Naive thymus-derived CD8-positive, alpha-beta T cell (primary cell): ENCODE results near the gene USP21. TPM values are rescaled to one million over a fixed set of nuclear protein-coding genes. Genes with fewer than 3 reads are reported as not detected.

Experiments
- ATAC-seq, 2 donors: fragments of 150-1000 bp; cut with Tn5 transposase in 1 of 2; sonication (Bioruptor Pico), chemical (Tn5 transposase) in 1 of 2; 1 replicate in 1 of 2; 2 replicates in 1 of 2; pipeline ENCODE4 v1.10.0; 2021; ENCODE audit warnings: mild to moderate bottlenecking in 2 of 2, moderate library complexity in 2 of 2
- POLR2A ChIA-PET: fragments of 350-600 bp; sonication (Branson Sonifier 250); formaldehyde crosslinking; loops from one replicate; lab custom pipeline; 2021; ENCODE audit warnings: antibody characterized with exemption; lab: Charles Lee
- DNase-seq, 10 donors: peaks; one replicate each; pipeline versions ENCODE4 v3.0.0 to v3.0.0-alpha.2; 2020 to 2022
- H3K27ac Mint-ChIP-seq, 10 donors: one replicate each; pipeline ENCODE4 v1.8.0; 2020 to 2022; ENCODE audit warnings: mild to moderate bottlenecking in 10 of 10, mixed read lengths in 10 of 10, moderate library complexity in 4 of 10, inconsistent platforms in 1 of 10
- H3K27me3 Mint-ChIP-seq, 5 donors: one replicate each; pipeline ENCODE4 v1.8.0; 2021 to 2022; ENCODE audit warnings: mixed read lengths in 5 of 5
- H3K36me3 Mint-ChIP-seq, 3 donors: one replicate each; pipeline ENCODE4 v1.8.0; 2020 to 2022; ENCODE audit warnings: mixed read lengths in 3 of 3, mild to moderate bottlenecking in 2 of 3, inconsistent platforms in 1 of 3
- H3K4me1 Mint-ChIP-seq, 4 donors: one replicate each; pipeline ENCODE4 v1.8.0; 2021 to 2022; ENCODE audit warnings: mixed read lengths in 4 of 4
- H3K4me3 Mint-ChIP-seq, 10 donors: one replicate each; pipeline ENCODE4 v1.8.0; 2020 to 2022; ENCODE audit warnings: mild to moderate bottlenecking in 10 of 10, mixed read lengths in 10 of 10, moderate library complexity in 6 of 10, inconsistent platforms in 1 of 10
- H3K9me3 Mint-ChIP-seq, 9 donors: one replicate each; pipeline ENCODE4 v1.8.0; 2020 to 2022; ENCODE audit warnings: mixed read lengths in 9 of 9, mild to moderate bottlenecking in 3 of 9, inconsistent platforms in 1 of 9, moderate library complexity in 1 of 9
- polyA plus RNA-seq, 3 donors: library from polyadenylated mRNA; unstranded; fragments of 300-500 nt; fragmentation: Illumina TruSeq; gene quantifications; one replicate each; pipeline ENCODE4 v1.2.3, GENCODE V29; 2021
- total RNA-seq, 8 experiments: library from RNA in 2 of 8; stranded (reverse) in 2 of 8; gene quantifications; one replicate each; pipeline ENCODE4 v1.2.3 and lab custom pipeline; 2021 to 2026

USP21 gene
- total and polyA plus RNA-seq, 5 experiments from 2014 or later, result 13.8 to 63.8 (median 31.4) TPM

DNA sequence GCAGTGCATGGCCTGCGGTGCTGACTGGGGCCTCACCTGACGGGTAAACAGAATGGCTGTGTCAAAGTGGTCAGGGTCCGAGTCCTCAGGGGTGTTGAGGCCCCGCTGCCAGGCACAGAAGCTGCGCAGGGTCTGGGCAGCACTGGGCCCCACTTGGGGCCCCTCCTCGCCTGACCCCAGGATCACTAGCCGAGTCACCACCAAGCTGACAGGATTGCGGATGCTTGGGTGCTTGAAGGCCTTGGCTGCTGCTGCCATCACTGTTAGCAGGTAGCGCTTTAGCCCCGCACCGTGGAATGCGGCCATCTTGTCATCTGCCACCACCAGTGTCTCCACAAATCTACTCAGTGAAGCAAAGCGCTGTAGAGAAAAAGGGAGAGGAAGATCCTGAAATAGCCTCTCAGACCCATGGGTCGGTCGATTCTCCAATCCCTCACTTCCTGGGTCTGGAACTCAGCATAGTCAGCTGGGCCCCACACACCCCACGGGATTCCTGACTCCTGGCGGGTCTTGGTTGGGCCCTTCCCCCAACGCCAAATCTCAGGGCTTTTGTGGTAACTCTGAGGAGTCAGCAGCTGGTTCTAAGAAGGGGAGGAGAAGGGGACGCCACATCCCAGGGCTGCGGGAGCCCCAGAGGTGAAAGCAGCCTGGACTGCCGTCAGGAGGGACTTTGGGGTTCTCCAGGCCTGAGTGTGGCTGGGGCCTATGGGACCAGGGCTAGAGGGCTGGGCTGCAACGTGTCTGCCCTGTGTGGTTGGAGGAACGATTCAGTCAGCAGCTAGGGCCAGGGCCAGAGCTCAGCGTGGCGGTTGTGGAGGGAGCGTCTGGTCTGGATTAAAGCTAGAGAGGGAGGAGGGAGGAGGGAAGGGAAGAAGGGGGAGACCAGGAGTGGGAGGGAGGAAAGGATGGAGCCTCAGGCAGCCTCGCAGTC, 37.5 kb downstream of the USP21 start:
- Mint-ChIP-seq H3K27me3 (no peaks in the 10 kb centered on the region), H3K4me3 (no peak overlapping the region), H3K9me3 (no peaks in the 10 kb centered on the region), H3K27ac (peak overlapping the region in 2 of 10 donors; percentile 13 to 52), H3K4me1 (peaks cover 25 to 72% (median 60%) of the 10 kb centered on the region in 4 donors), H3K36me3 (no peaks in the 10 kb centered on the region)
- DNase-seq (no peak), ATAC-seq (no peak)
- POLR2A ChIA-PET, result interaction anchor here (0.6 to 3.5 kb wide), 6 partner anchors 10 to 110 kb away, joined by 4 to 25 read pairs (median 7); partner anchors contain the start of genes PPOX and TOMM40L

- ATAC-seq, result no peak
- no peak for DNase-seq
- POLR2A ChIA-PET, result interaction anchor here (1.9 to 3.5 kb wide), 3 partner anchors 28 to 109 kb away, joined by 6 to 11 read pairs (median 8); partner anchors contain the start of genes PPOX and TOMM40L
- no peaks in the 10 kb centered on the region for H3K36me3 Mint-ChIP-seq
- peaks cover 22 to 72% (median 55%) of the 10 kb centered on the region in 4 donors for H3K4me1 Mint-ChIP-seq
- no peaks in the 10 kb centered on the region for H3K27me3 Mint-ChIP-seq
- H3K4me3 Mint-ChIP-seq, result peak overlapping the region in 1 of 10 donors; percentile 51
- H3K9me3 Mint-ChIP-seq, result no peaks in the 10 kb centered on the region
- H3K27ac Mint-ChIP-seq, result peak overlapping the region in 3 of 10 donors; percentile 40 to 84 (median 43)
These were observed 38.4 kb downstream of the USP21 start for GRCh38 chr1:161197560-161198193.

DNA sequence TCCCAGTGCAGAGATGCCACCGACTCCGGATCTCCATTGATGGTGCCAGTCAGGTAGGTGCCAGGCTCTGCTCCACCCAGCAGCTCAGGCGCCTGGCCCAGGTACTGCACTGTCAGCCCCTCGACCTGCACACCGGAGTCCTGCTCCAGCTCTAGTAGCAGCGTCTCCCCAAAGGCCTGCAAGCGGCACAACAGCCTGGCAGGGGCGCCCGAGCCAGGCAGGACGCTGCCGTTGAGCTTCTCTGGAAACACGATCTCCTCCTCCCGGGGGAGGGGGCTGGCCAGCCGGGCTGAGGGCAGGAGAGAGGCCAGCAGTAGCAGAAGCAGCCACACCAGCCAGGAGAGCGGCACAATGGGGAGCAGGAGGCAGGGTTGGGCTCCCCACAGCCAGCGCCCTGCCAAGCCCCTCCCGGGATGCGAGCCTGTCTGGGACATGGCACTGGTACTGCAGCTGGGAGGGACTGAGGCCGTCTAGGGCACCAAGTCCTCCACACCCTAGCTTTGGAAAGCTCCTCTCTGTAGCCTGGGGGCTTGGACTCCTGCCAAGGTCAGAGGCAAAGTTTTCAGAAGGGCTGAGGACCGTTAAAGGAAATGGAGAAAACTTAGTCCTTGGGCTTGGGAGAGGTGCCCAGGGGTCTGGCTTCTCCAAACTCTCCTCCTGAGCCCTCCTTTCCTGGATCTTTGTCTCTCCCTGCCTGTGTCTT, 39.0 kb downstream of the USP21 start:
- H3K9me3 Mint-ChIP-seq, result no peaks in the 10 kb centered on the region
- peaks cover 21 to 72% (median 53%) of the 10 kb centered on the region in 4 donors for H3K4me1 Mint-ChIP-seq
- POLR2A ChIA-PET, result interaction anchor here (1.9 to 6.5 kb wide), 3 partner anchors 17 to 33 kb away, joined by 8 to 90 read pairs (median 11); partner anchors contain the start of genes PPOX and TOMM40L
- no peak overlapping the region for H3K4me3 Mint-ChIP-seq
- peak overlapping the region in 4 of 10 donors; percentile 50 to 95 (median 69) for H3K27ac Mint-ChIP-seq
- ATAC-seq (no peak), DNase-seq (no peak)
- H3K36me3 Mint-ChIP-seq, result no peaks in the 10 kb centered on the region
- no peaks in the 10 kb centered on the region for H3K27me3 Mint-ChIP-seq

- H3K4me3 Mint-ChIP-seq, result peak within 1 kb of the TSS in 6 of 10 donors; percentile 3 to 97 (median 76)
- POLR2A ChIA-PET, result interaction anchor here (1.0 to 6.5 kb wide), 4 partner anchors 8 to 27 kb away, joined by 3 to 90 read pairs (median 8); partner anchors contain the start of gene TOMM40L
These were observed 39.7 kb downstream of the USP21 start, which contains the start of gene ADAMTS4 for GRCh38 chr1:161198897-161199431. TSS of gene ADAMTS4 (minus strand) at chr1:161199054. CDS start at chr1:161198627, 427 bp downstream.

DNA sequence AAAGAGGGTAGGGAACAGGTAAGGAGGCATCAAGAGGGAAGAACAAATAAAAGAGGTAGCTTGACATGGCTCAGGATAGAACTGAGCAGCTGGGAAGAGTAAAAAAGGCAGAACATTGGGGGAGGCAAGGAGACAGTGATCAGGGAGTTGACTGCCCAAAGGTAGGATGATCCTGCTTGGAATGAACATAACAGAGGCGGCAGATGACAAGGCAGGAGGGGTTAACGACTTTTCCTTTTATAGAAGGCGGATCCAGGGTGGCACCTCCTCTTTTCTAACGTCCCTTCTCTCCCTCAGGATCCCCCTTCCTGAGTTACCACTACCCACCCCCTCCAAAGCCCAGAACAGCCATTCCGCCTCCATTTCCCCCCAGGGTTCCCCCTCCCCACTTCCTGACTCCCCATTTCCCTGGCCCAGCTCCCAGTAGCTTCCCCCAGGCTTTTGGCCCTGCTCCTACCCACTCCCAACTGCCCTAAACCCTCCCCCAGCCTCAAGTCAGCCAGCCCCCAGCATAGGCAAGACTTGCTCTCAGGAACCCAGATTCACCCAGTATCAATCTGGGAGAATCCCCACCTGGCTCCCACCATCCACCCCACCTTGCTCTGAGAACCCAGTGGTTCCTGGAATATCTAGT, 40.3 kb downstream of the USP21 start:
- H3K4me1 Mint-ChIP-seq, result peaks cover 29 to 77% (median 62%) of the 10 kb centered on the region in 4 donors
- ATAC-seq (no peak), DNase-seq (no peak)
- H3K27ac Mint-ChIP-seq, result peak overlapping the region; percentile 75 to 99 (median 97)
- peaks cover 0 to 10% (median 7%) of the 10 kb centered on the region in 3 donors for H3K36me3 Mint-ChIP-seq
- POLR2A ChIA-PET, result interaction anchor here (0.6 to 6.5 kb wide), 5 partner anchors 8 to 26 kb away, joined by 3 to 90 read pairs (median 6); partner anchors contain the start of gene TOMM40L
- no peaks in the 10 kb centered on the region for H3K27me3 Mint-ChIP-seq
- peak overlapping the region in 7 of 10 donors; percentile 58 to 97 (median 94) for H3K4me3 Mint-ChIP-seq
- no peaks in the 10 kb centered on the region for H3K9me3 Mint-ChIP-seq

More at GRCh38 chr1:161198897-161199431, 39.7 kb downstream of the USP21 start, which contains the start of gene ADAMTS4:
- ATAC-seq (no peak), DNase-seq (no peak)
- Mint-ChIP-seq H3K9me3 (no peaks in the 10 kb centered on the region), H3K36me3 (peaks cover 0 to 4% (median under 1%) of the 10 kb centered on the region in 3 donors), H3K27me3 (no peaks in the 10 kb centered on the region), H3K27ac (peak within 1 kb of the TSS; percentile 24 to 99 (median 96)), H3K4me1 (peaks cover 23 to 76% (median 58%) of the 10 kb centered on the region in 4 donors)

DNA sequence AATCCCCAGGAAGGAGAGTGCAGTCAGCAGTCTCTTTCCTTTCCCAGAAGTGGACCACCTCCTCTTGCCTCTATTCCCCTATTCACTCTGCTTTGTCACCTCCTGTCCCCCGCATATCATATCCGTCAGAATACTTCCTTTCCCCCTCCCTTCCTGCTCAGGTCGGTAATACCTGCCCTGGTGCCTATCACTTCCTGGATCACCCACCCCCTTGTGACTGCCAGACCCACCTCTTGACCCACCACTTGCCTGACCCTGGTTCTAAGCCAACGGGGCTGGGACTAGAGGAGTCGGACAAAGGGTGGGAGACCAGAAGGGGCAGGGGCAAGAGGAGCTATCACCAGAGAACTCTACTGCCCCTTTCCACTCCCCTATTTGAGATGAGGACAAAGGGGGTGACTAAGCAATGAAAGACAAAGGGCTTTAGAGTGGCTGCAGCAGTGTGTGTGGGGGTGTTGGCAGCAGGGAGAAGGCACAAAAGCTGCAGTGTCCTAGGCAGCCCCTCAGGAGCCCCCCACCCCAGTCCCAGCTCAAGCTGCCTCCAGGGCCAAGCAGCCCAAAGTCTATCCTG, 41.2 kb downstream of the USP21 start:
- ATAC-seq (peak in 1 of 2 donors; percentile 17), DNase-seq (peak in 2 of 10 donors; percentile 30 to 34)
- Mint-ChIP-seq H3K9me3 (no peaks in the 10 kb centered on the region), H3K27ac (peak overlapping the region; percentile 92 to 99 (median 98)), H3K27me3 (no peaks in the 10 kb centered on the region), H3K36me3 (peaks cover 0 to 19% (median 7%) of the 10 kb centered on the region in 3 donors), H3K4me1 (peaks cover 29 to 74% (median 61%) of the 10 kb centered on the region in 4 donors), H3K4me3 (peak overlapping the region; percentile 40 to 97 (median 92))
- POLR2A ChIA-PET, result interaction anchor here (1.0 to 7.3 kb wide), 8 partner anchors 8 to 181 kb away, joined by 3 to 231 read pairs (median 34); partner anchors contain the start of genes APOA2, B4GALT3, FCER1G and PPOX

GRCh38 chr1:161200992-161201835, 41.9 kb downstream of the USP21 start:
- Mint-ChIP-seq H3K36me3 (peaks cover 0 to 25% (median 7%) of the 10 kb centered on the region in 3 donors), H3K27ac (peak overlapping the region; percentile 95 to 99 (median 99)), H3K4me1 (peaks cover 29 to 75% (median 66%) of the 10 kb centered on the region in 4 donors), H3K27me3 (no peaks in the 10 kb centered on the region), H3K9me3 (no peaks in the 10 kb centered on the region), H3K4me3 (peak overlapping the region; percentile 92 to 97 (median 94))
- ATAC-seq (peak in 1 of 2 donors; percentile 1), DNase-seq (no peak)
- POLR2A ChIA-PET, result interaction anchor here (0.8 to 7.3 kb wide), 25 partner anchors 9 to 191 kb away, joined by 3 to 231 read pairs (median 7); partner anchors contain the start of genes APOA2, B4GALT3, FCER1G and PPOX

- ATAC-seq (peak; percentile 97 to 98), DNase-seq (peak; percentile 83 to 98 (median 94))
- Mint-ChIP-seq H3K27me3 (no peaks in the 10 kb centered on the region), H3K4me3 (peak within 1 kb of the TSS; percentile 92 to 97 (median 94)), H3K27ac (peak within 1 kb of the TSS; percentile 95 to 99 (median 99)), H3K4me1 (peaks cover 32 to 83% (median 71%) of the 10 kb centered on the region in 4 donors), H3K36me3 (peaks cover 0 to 33% (median 7%) of the 10 kb centered on the region in 3 donors), H3K9me3 (no peaks in the 10 kb centered on the region)
- POLR2A ChIA-PET, result interaction anchor here (0.5 to 7.3 kb wide), 30 partner anchors 9 to 1128 kb away, joined by 3 to 231 read pairs (median 6); partner anchors contain the start of genes APOA2, B4GALT3, DEDD and FCER1G
These were observed 42.8 kb downstream of the USP21 start, which contains the start of gene NDUFS2 for GRCh38 chr1:161201836-161202712. TSS of gene NDUFS2 (plus strand) at chr1:161202367. CDS start at chr1:161202386, 19 bp downstream.
